ENCODE results near the gene CAPZB. TPM values are rescaled to one million over a fixed set of nuclear protein-coding genes. Genes with fewer than 3 reads are reported as not detected.

Gene CAPZB
- total RNA-seq, 1 experiment from 2014 or later = 99.7 TPM

- Histone ChIP-seq H3K36me3 (peaks cover 5% of the 10 kb centered on the region; the same call in 1 of the 2 replicates), H3K27ac (no peak overlapping the region), H3K4me1 (peaks cover 7% of the 10 kb centered on the region; the same call in 1 of the 2 replicates), H3K4me3 (no peak overlapping the region), H3K27me3 (no peaks in the 10 kb centered on the region), H3K9me3 (replicated peaks) (no peaks in the 10 kb centered on the region)
- no peak for DNase-seq
These were observed 17.8 kb downstream of the CAPZB start for GRCh38 chr1:19467199-19468187.

DNA sequence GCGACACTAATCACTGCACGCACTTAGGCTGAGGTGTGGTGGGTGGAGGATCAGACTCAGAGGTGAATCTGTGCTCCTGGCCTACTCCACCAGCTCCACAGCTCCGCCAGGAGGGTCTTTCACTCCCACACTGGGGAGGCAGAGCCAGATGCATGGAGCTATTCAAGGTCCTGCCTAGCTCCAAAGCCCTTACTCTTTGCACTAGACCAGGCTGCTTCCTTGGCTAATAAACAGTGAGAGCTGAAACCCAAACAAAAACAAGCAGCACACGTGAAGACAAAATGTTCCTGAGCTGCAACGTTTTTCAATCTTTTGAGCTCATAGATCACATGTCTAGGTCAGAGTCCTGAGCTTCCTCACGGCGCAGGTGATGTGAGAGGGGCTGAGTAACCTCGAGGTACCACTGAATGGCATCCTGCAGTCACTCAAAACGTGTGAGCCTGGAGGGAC lies 19.2 kb downstream of the CAPZB start:
- Histone ChIP-seq H3K27me3 (no peaks in the 10 kb centered on the region), H3K27ac (no peak overlapping the region), H3K4me3 (no peak overlapping the region), H3K9me3 (replicated peaks) (no peaks in the 10 kb centered on the region), H3K36me3 (peaks cover 5% of the 10 kb centered on the region; the same call in 1 of the 2 replicates), H3K4me1 (peaks cover 7% of the 10 kb centered on the region; the same call in 1 of the 2 replicates)
- DNase-seq = no peak

DNA sequence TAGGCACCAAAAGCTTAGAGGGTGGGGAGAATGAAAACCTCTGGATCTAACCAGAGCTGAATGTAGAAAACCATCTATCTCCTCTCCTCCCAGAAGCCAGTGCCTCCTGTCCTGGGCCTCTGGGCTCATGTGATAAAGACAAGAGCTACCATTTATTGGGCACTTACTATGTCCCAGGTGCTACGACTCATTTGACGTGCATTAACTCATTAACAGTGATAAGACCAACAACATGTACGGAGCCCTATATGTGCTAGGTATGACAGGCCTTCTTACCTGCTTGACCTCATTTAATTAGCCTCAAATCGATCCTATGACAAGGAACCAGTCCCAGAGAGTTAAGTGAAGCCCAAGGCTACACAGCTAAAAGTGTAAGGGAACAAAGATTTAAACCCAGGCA lies 19.7 kb downstream of the CAPZB start:
- H3K27me3 ChIP-seq = no peaks in the 10 kb centered on the region
- H3K36me3 ChIP-seq = peaks cover 5% of the 10 kb centered on the region; the same call in 1 of the 2 replicates
- H3K4me3 ChIP-seq = no peak overlapping the region
- no peak overlapping the region for H3K27ac ChIP-seq
- no peak for DNase-seq
- no peaks in the 10 kb centered on the region for H3K9me3 ChIP-seq (replicated peaks)
- peaks cover 7% of the 10 kb centered on the region; the same call in 1 of the 2 replicates for H3K4me1 ChIP-seq

DNA sequence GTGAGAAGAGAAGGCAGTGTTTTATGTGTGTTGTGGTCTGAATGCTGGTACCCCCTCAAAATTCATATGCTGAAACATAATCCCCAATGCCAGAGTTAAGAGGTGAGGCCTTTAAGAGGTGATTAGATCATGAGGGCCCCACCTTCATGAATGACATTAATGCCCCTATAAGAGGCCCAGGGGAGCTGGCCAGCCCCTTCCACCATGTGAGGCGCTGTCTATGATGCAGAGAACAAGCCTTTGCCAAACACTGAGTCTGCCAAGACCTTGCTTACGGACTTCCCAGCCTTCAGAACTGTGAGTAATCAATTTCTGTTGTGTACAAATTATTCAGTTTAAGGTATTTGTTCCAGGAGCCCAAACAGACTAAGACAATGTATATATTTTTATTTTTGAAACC lies 20.2 kb downstream of the CAPZB start:
- Histone ChIP-seq H3K36me3 (peaks cover 5% of the 10 kb centered on the region; the same call in 1 of the 2 replicates), H3K4me3 (no peak overlapping the region), H3K27ac (no peak overlapping the region), H3K9me3 (replicated peaks) (no peaks in the 10 kb centered on the region), H3K4me1 (peaks cover 7% of the 10 kb centered on the region; the same call in 1 of the 2 replicates), H3K27me3 (no peaks in the 10 kb centered on the region)
- DNase-seq = no peak

- Histone ChIP-seq H3K27me3 (no peaks in the 10 kb centered on the region), H3K9me3 (replicated peaks) (no peaks in the 10 kb centered on the region), H3K27ac (no peak overlapping the region), H3K36me3 (peaks cover 4% of the 10 kb centered on the region; the same call in 1 of the 2 replicates), H3K4me3 (no peak overlapping the region), H3K4me1 (peaks cover 7% of the 10 kb centered on the region; the same call in 1 of the 2 replicates)
- DNase-seq = no peak
These were observed 20.6 kb downstream of the CAPZB start for GRCh38 chr1:19464696-19465095.

DNA sequence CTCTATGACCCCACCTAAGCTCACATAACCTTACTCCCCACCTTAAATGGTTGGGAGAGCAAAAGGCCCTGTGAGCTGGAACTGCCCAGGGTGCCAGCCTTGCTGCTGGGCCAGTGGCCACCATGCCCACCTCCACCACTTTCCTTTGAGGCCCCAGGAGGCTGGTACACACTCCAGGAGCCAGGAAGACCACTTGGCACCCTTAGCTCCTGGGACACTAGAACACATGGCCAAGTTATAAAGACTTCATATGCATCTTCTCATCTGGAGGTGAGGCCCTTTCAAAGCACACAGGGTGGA lies 21.9 kb downstream of the CAPZB start:
- Histone ChIP-seq H3K27me3 (no peaks in the 10 kb centered on the region), H3K27ac (no peak overlapping the region), H3K36me3 (0 out of 2 replicates have a peak, but pooled peaks cover 3% of the 10 kb centered on the region), H3K4me1 (no peaks in the 10 kb centered on the region), H3K9me3 (replicated peaks) (no peaks in the 10 kb centered on the region), H3K4me3 (no peak overlapping the region)
- no peak for DNase-seq

- Histone ChIP-seq H3K4me1 (no peaks in the 10 kb centered on the region), H3K27ac (no peak overlapping the region), H3K27me3 (no peaks in the 10 kb centered on the region)
These were observed 22.4 kb downstream of the CAPZB start for GRCh38 chr1:19462781-19463503.

GRCh38 chr1:19461220-19461554 lies 24.2 kb downstream of the CAPZB start:
- H3K27me3 ChIP-seq = no peaks in the 10 kb centered on the region
- no peak for DNase-seq
- H3K9me3 ChIP-seq (replicated peaks) = no peaks in the 10 kb centered on the region
- H3K36me3 ChIP-seq = 0 out of 2 replicates have a peak, but pooled peaks cover 3% of the 10 kb centered on the region
- peaks cover 13% of the 10 kb centered on the region for H3K4me1 ChIP-seq
- H3K4me3 ChIP-seq = no peak overlapping the region
- H3K27ac ChIP-seq = no peak overlapping the region

More at GRCh38 chr1:19462781-19463503, 22.4 kb downstream of the CAPZB start:
- no peak overlapping the region for H3K4me3 ChIP-seq
- 0 out of 2 replicates have a peak, but pooled peaks cover 3% of the 10 kb centered on the region for H3K36me3 ChIP-seq
- no peak for DNase-seq
- H3K9me3 ChIP-seq (replicated peaks) = no peaks in the 10 kb centered on the region

DNA sequence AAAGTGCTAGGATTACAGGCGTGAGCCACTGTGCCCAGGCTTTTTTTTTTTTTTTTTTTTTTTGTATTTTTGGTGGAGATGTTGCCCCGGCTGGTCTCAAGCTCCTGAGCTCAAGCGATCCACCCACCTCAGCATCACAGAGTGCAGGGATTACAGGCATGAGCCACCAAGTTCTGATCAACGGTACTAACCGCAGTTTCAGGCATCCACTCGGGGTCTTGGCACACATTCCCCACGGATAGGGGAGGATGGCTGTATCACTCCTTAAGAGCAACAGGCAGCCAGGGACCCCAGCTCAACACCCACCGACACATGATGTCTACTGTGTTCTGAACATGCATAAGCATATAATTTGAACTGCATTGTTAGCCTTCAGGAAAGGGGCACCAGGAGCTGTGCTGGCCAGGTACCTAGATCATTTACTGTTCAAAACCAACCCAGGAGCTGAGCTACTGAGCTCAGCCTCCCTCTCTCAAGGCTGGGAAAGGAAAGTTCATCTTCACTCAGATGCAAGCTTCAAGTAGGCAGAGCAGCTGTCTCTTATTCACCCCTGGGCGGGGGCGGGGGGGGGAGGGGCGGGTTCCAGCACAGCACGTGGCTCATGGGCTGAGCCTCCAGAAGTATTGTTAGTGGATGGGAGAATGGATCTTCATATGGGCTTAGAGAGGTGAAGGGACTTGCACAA lies 24.7 kb downstream of the CAPZB start:
- Histone ChIP-seq H3K9me3 (replicated peaks) (no peaks in the 10 kb centered on the region), H3K4me3 (no peak overlapping the region), H3K36me3 (0 out of 2 replicates have a peak, but pooled peaks cover 3% of the 10 kb centered on the region), H3K27ac (no peak overlapping the region), H3K4me1 (peaks cover 13% of the 10 kb centered on the region), H3K27me3 (no peaks in the 10 kb centered on the region)
- DNase-seq = peak in 1 of 2 experiments; percentile 29

GRCh38 chr1:19458815-19459417 lies 26.4 kb downstream of the CAPZB start:
- no peaks in the 10 kb centered on the region for H3K9me3 ChIP-seq (replicated peaks)
- H3K36me3 ChIP-seq = no peaks in the 10 kb centered on the region
- H3K4me1 ChIP-seq = peaks cover 13% of the 10 kb centered on the region
- no peak overlapping the region for H3K27ac ChIP-seq
- no peak overlapping the region for H3K4me3 ChIP-seq
- H3K27me3 ChIP-seq = no peaks in the 10 kb centered on the region
- no peak for DNase-seq

GRCh38 chr1:19457607-19458006 lies 27.7 kb downstream of the CAPZB start:
- Histone ChIP-seq H3K9me3 (replicated peaks) (no peaks in the 10 kb centered on the region), H3K27ac (no peak overlapping the region), H3K27me3 (no peaks in the 10 kb centered on the region), H3K4me3 (no peak overlapping the region), H3K4me1 (peaks cover 13% of the 10 kb centered on the region), H3K36me3 (no peaks in the 10 kb centered on the region)
- no peak for DNase-seq

DNA sequence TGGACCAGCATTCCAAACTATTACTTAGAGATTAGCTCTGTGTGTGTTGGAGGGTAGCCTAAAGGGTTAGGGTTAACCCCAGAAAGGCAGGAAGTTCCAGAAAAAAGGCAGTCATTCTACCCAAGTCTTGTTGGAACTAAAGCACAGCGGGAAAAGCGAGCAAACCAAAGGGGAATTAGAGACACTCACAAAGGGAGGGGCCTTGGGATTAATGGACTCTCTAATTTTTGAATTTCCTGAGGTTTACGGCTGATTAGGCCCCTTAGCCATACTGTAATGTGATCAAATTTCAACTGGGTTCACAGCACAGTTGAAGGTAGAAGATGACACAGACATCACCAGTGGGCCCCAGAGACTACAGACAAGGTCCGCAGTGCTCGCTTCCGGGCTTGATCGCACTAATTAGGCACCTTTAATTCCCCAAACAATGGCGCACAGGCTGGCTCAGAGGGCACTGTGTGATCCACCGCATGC lies 28.3 kb downstream of the CAPZB start:
- DNase-seq = peak in 1 of 2 experiments; percentile 41
- Histone ChIP-seq H3K9me3 (replicated peaks) (no peaks in the 10 kb centered on the region), H3K36me3 (no peaks in the 10 kb centered on the region), H3K4me3 (no peak overlapping the region), H3K27ac (no peak overlapping the region), H3K27me3 (no peaks in the 10 kb centered on the region), H3K4me1 (peaks cover 13% of the 10 kb centered on the region)

- Histone ChIP-seq H3K36me3 (no peaks in the 10 kb centered on the region), H3K9me3 (replicated peaks) (no peaks in the 10 kb centered on the region), H3K27ac (no peak overlapping the region), H3K4me3 (no peak overlapping the region), H3K27me3 (no peaks in the 10 kb centered on the region), H3K4me1 (peaks cover 25% of the 10 kb centered on the region)
- DNase-seq = no peak
These were observed 30.0 kb downstream of the CAPZB start for GRCh38 chr1:19455353-19455752.
